Testis (tissue), 2 donors: Measurements from ENCODE around the gene EIF4G3.

Source experiments
- CTCF ChIP-seq, 3 experiments: fragments of 450-650 bp in 2 of 3; fragments of 200-600 bp in 1 of 3; sonication (generic) in 1 of 3; IDR thresholded peaks; one replicate each; pipeline ENCODE4 v1.5.1; 2016 to 2019; ENCODE audit warnings: antibody characterized with exemption in 3 of 3, mild to moderate bottlenecking in 2 of 3, moderate library complexity in 1 of 3
- POLR2A ChIP-seq: fragments of 450-650 bp; IDR thresholded peaks from one replicate; pipeline ENCODE4 v1.6.1; 2017; ENCODE audit warnings: antibody characterized with exemption, mild to moderate bottlenecking, moderate library complexity

DNA sequence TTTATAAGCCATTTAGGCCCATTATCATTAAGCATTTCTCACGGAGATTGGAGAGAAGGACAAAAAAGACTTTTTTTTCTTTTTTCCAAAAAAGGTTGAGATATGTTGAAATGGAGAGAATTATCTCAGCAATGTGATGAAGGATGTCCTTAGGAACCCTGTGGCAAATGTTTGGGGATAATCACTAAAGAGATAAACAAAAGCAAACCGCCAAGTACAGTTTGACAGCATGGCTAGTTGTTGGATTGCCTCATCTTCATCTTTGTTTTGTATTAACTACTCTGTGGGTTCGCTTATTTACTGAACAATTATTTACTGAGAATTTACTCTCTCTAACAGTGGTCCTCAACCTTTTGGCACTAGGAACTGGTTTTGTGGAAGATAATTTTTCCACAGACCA, 292.2 kb downstream of the EIF4G3 start:
- no peak for TF ChIP-seq CTCF (IDR thresholded peaks at IDR 0.05)
- no peak for TF ChIP-seq POLR2A
